ENCODE measurements around the gene PRKCB.

DNA sequence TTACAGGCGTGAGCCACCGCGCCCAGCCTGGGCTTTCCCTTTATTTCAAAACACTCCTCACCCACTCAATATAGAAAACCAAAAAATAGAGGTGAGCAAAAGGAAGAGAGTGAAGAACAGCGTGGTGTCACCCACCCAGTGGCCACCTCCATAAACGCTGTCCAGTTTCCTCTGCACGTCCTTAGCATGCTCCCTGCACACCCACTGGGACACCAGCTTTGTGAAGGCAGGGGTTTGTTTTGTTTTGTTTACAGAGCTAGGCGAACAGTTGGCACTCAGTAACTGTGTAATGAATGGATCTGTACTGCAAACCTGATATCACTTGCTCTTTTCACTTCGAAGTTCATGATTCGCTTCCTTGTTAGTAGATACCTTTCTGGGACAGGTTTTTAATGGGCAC, 73.0 kb downstream of the PRKCB start:
- TF ChIP-seq, protein P1, sequence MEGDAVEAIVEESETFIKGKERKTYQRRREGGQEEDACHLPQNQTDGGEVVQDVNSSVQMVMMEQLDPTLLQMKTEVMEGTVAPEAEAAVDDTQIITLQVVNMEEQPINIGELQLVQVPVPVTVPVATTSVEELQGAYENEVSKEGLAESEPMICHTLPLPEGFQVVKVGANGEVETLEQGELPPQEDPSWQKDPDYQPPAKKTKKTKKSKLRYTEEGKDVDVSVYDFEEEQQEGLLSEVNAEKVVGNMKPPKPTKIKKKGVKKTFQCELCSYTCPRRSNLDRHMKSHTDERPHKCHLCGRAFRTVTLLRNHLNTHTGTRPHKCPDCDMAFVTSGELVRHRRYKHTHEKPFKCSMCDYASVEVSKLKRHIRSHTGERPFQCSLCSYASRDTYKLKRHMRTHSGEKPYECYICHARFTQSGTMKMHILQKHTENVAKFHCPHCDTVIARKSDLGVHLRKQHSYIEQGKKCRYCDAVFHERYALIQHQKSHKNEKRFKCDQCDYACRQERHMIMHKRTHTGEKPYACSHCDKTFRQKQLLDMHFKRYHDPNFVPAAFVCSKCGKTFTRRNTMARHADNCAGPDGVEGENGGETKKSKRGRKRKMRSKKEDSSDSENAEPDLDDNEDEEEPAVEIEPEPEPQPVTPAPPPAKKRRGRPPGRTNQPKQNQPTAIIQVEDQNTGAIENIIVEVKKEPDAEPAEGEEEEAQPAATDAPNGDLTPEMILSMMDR (IDR thresholded peaks at IDR 0.05; ENCODE audit: low read depth, low read length), result no peak
- TF ChIP-seq EZH2phosphoT487 (IDR thresholded peaks at IDR 0.05; ENCODE audit: low read depth), result no peak

Measured in OCI-LY3 (cell line).